HG03460 (cell line): ENCODE results near the gene RANBP10.

ENCODE experiments used
- ATAC-seq: cut with Tn5 transposase; IDR thresholded peaks from one replicate; pipeline ENCODE4 v1.9.1; 2021; ENCODE audit not compliant: unreplicated experiment

RANBP10 gene

GRCh38 chr16:67679935-67680897 is 126.1 kb downstream of the RANBP10 start:
- ATAC-seq, result no peak

DNA sequence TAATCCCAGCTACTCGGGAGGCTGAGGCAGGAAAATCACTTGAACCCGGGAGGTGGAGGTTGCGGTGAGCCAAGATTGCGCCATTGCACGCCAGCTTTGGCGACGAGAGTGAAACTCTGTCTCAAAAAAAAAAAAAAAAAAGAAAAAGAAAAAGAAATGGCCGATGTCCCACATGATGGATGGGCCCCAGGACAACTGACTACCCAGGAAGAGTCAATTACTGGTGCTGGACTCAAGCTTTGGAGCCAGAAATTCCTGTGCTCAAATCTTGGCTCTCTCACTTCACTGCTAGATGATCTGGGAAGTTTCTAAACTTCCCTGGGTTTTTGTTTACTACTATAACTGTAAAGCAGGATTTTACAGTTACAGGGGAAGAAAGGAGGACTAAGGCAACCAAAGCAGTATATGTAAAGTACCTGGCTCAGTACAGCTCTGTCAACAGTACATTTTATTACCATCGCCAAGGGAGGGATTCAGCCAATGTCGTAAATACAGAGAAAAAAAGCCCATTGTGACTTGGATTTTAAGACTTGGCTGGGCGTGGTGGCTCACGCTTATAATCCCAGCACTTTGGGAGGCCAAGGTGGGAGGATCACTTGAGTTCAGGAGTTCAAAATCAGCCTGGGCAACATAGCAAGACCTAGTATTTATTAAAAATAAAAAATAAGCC is 127.9 kb downstream of the RANBP10 start:
- no peak for ATAC-seq

- ATAC-seq, result no peak
Observed at GRCh38 chr16:67677712-67678111, 128.6 kb downstream of the RANBP10 start.

- no peak for ATAC-seq
Observed at GRCh38 chr16:67676939-67677338, 129.4 kb downstream of the RANBP10 start.

DNA sequence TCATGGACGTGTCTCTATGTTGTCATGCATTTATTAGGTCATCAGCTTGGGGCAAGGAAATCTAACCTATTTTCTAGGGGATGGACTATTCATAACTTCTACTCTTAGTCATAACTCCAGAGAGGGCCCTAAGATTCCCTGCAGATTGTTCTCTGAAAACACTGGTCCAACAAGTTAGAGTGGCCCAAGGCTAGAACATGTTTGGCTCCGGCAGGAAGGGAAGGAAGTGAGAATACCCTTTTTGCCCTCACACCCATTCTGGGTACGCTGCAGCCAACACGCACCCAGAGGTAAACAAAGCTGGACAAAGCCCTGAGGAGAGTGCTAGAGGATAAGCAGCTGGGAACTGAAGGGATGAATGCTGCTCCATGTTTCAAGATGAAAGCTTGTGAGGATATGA is 129.8 kb downstream of the RANBP10 start:
- ATAC-seq, result no peak

DNA sequence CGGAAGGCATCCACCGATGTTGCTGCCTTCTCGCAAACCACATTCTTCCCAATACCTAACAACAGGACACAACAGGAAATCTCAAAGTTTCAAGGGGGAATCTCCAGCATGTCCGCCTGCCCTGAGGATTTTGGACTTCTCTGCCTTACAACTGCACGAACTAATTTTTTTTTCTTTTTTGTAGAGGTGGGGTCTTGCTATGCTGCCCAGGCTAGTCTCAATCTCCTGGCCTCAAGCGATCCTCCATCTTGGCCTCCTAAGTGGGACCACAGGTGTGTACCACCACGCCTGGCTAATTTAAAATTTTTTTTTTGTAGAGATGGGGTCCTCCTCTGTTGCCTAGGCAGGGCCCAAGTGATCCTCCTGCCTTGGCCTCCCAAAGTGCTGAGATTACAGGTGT is 130.4 kb downstream of the RANBP10 start:
- no peak for ATAC-seq

DNA sequence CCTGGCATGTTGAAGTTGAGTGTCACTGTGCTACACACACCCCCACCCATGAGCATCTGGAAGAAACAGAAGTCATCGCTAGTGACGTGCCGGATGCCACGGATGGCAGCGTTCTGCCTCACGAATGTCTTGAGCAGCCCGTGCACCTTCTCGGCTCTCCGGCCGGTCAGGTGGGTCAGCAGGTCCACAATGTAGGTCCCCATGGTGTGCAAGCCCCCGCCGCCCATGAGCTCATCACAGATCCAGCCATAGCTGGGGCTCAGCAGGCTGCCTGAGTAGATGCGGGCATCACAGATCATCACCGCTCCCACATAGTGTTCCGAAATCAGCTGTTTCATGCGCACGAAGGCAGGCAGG is 130.8 kb downstream of the RANBP10 start:
- no peak for ATAC-seq

- ATAC-seq, result no peak
Observed at GRCh38 chr16:67674851-67675578, 131.3 kb downstream of the RANBP10 start.

DNA sequence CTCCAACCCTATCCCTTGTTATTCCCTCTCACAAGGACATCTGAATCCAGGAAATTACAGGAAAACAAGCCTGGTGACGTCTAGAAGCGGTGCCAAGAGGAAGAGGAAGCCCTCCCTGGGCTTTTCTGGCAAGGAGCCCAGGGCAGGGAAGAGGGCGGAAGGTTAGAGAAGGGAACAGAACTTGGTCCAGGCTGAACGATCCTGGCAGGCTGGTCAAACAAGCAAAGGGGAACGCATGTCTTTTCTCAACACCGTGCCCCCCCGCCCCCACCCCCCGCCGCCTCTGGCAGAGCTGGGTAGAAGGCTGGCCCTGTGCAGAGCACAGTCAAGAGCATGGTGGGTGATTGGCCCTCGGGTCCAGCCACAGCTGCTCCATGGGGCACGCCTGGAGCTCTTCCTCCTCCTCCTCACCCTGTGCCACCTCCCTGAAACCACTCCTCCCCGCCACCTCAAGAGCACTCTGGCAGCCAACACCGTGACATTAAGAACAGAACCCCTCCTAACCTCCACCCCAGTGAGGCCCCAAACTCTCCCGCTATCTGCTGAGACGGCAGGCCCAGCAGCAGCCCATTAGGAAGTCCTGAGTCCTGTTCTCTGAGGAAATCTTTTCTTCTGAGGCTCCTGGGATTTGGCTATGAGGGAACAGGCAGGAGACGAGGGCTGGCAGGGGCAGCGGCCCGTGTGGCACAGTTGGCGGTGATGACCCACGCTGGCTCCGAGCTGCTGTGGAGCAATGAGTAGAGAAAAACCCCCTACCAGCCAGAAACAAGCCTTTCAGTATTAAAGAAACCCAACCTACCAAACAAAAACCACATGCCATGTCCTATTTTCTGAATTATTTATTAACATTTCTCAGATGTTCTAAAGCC is 132.4 kb downstream of the RANBP10 start:
- no peak for ATAC-seq
